Subcutaneous abdominal adipose tissue (tissue), 5 donors: ENCODE results near the gene RARRES2.
A peak's percentile ranks its signal among the peaks of the same experiment; 100 is the strongest.

ENCODE experiments used
- H3K27ac ChIP-seq: one replicate; pipeline ENCODE4 v1.7.0; 2013; ENCODE audit warnings: low read depth, mild to moderate bottlenecking, inconsistent platforms, low read length, moderate library complexity
- H3K27me3 ChIP-seq, 5 donors: one replicate each; pipeline ENCODE4 v1.7.0; 2013; ENCODE audit warnings: low read length in 5 of 5, inconsistent platforms in 1 of 5; ENCODE audit not compliant: control insufficient read depth in 5 of 5, insufficient read depth in 4 of 5
- H3K36me3 ChIP-seq, 5 donors: one replicate each; pipeline ENCODE4 v1.7.0; 2013; ENCODE audit warnings: low read length in 5 of 5; ENCODE audit not compliant: control insufficient read depth in 5 of 5, insufficient read depth in 5 of 5
- H3K4me1 ChIP-seq, 5 donors: one replicate each; pipeline ENCODE4 v1.7.0; 2013; ENCODE audit warnings: low read length in 5 of 5, mild to moderate bottlenecking in 3 of 5, moderate library complexity in 1 of 5; ENCODE audit not compliant: control insufficient read depth in 5 of 5, insufficient read depth in 5 of 5
- H3K4me3 ChIP-seq, 5 donors: one replicate each; pipeline ENCODE4 v1.7.0; 2013; ENCODE audit warnings: low read length in 5 of 5, low read depth in 1 of 5
- H3K9ac ChIP-seq, 5 donors: one replicate each; pipeline ENCODE4 v1.7.0; 2013; ENCODE audit warnings: low read length in 5 of 5, mild to moderate bottlenecking in 4 of 5, moderate library complexity in 3 of 5
- H3K9me3 ChIP-seq, 5 donors: one replicate each; pipeline ENCODE4 v1.7.0; 2013; ENCODE audit warnings: low read length in 5 of 5; ENCODE audit not compliant: control insufficient read depth in 5 of 5
- donor health status: healthy.
- donor health status: healthy.
- donor health status: healthy.
- donor health status: healthy.
- donor health status: healthy.

The RARRES2 gene

GRCh38 chr7:150361807-150362621 is 20.6 kb upstream of the RARRES2 start:
- Histone ChIP-seq H3K9ac (no peak overlapping the region), H3K9me3 (no peaks in the 10 kb centered on the region), H3K4me1 (peaks cover 2 to 32% (median 29%) of the 10 kb centered on the region in 5 donors), H3K27me3 (no peaks in the 10 kb centered on the region), H3K27ac (no peak overlapping the region), H3K36me3 (no peaks in the 10 kb centered on the region), H3K4me3 (no peak overlapping the region)

- Histone ChIP-seq H3K4me1 (peaks cover 2 to 37% (median 30%) of the 10 kb centered on the region in 5 donors), H3K27me3 (no peaks in the 10 kb centered on the region), H3K27ac (no peak overlapping the region), H3K4me3 (no peak overlapping the region), H3K36me3 (no peaks in the 10 kb centered on the region), H3K9ac (no peak overlapping the region), H3K9me3 (no peaks in the 10 kb centered on the region)
These were observed 20.0 kb upstream of the RARRES2 start for GRCh38 chr7:150361402-150361801.

DNA sequence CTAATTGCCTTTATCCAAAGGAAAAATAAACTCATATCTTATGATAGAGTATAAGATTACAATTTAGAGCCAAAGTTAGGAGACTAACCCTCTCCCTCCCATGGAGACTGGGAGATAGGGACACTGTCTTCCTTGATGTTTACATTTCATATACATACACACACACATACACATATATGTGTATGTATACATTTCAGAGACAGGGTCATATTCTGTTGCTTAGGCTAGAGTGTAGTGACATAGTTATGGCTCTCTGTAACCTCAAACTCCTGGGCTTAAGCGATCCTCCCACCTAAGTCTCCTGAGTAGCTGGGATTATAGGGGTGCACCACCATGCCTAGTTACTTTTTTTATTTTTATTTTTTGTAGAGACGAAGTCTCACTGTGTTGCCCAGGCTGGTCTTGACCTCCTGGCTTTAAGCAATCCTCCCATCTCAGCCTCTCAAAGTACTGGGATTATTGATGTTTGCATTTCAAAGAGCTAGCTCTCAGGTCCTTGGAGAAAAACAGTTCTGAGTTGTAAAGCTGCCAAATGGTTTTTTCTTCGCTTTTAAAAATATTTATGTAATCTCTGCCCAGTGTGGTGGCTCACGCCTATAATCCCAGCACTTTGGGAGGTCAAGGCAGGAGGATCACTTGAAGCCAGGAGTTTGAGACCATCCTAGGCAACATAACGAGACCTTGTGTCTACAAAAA is 19.1 kb upstream of the RARRES2 start:
- Histone ChIP-seq H3K4me1 (peaks cover 2 to 41% (median 30%) of the 10 kb centered on the region in 5 donors), H3K9me3 (no peaks in the 10 kb centered on the region), H3K4me3 (no peak overlapping the region), H3K9ac (no peak overlapping the region), H3K36me3 (no peaks in the 10 kb centered on the region), H3K27me3 (no peaks in the 10 kb centered on the region), H3K27ac (no peak overlapping the region)

DNA sequence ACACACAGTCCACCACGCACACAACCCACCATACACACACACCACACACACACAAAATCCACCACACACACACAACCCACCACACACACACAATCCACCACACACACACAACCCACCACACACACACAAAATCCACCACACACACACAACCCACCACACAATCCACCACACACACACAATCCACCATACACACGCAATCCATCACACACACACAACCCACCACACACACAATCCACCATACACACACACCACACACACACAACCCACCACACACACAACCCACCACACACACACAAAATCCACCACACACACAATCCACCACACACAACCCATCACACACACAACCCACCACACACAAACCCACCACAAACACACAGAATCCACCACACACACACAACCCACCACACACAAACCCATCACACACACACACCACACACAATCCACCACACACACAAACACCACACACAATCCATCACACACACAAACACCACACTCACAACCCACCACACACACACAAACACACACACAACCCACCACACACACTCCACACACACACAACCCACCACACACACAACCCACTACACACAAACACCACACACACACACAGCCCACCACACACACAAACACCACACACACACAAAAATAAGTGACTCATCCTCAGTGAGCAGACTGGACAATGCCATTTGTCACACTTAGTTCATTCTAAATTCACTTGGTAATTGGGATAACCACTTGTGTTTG is 18.4 kb upstream of the RARRES2 start:
- no peak overlapping the region for H3K4me3 ChIP-seq
- H3K9ac ChIP-seq: no peak overlapping the region
- H3K9me3 ChIP-seq: no peaks in the 10 kb centered on the region
- peaks cover 2 to 41% (median 30%) of the 10 kb centered on the region in 5 donors for H3K4me1 ChIP-seq
- H3K27me3 ChIP-seq: no peaks in the 10 kb centered on the region
- no peaks in the 10 kb centered on the region for H3K36me3 ChIP-seq
- no peak overlapping the region for H3K27ac ChIP-seq

GRCh38 chr7:150358988-150359621 is 17.7 kb upstream of the RARRES2 start:
- Histone ChIP-seq H3K27me3 (no peaks in the 10 kb centered on the region), H3K9me3 (no peaks in the 10 kb centered on the region), H3K27ac (no peak overlapping the region), H3K4me3 (no peak overlapping the region), H3K4me1 (peaks cover 2 to 38% (median 25%) of the 10 kb centered on the region in 5 donors), H3K36me3 (no peaks in the 10 kb centered on the region), H3K9ac (no peak overlapping the region)

- H3K4me1 ChIP-seq: peaks cover 2 to 31% (median 18%) of the 10 kb centered on the region in 5 donors
- H3K27me3 ChIP-seq: no peaks in the 10 kb centered on the region
- H3K36me3 ChIP-seq: no peaks in the 10 kb centered on the region
- H3K4me3 ChIP-seq: no peak overlapping the region
- no peak overlapping the region for H3K9ac ChIP-seq
- H3K27ac ChIP-seq: peak overlapping the region; percentile 84
- no peaks in the 10 kb centered on the region for H3K9me3 ChIP-seq
These were observed 17.0 kb upstream of the RARRES2 start for GRCh38 chr7:150358433-150358832.

- Histone ChIP-seq H3K4me1 (peaks cover 2 to 28% (median 16%) of the 10 kb centered on the region in 5 donors), H3K36me3 (no peaks in the 10 kb centered on the region), H3K27ac (peak overlapping the region; percentile 84)
These were observed 16.5 kb upstream of the RARRES2 start for GRCh38 chr7:150357771-150358427.

GRCh38 chr7:150357270-150357669 is 15.8 kb upstream of the RARRES2 start:
- Histone ChIP-seq H3K9ac (peak overlapping the region in 2 of 5 donors; percentile 45 to 49), H3K27ac (peak overlapping the region; percentile 84), H3K36me3 (no peaks in the 10 kb centered on the region), H3K9me3 (no peaks in the 10 kb centered on the region), H3K27me3 (no peaks in the 10 kb centered on the region), H3K4me1 (peaks cover 2 to 28% (median 16%) of the 10 kb centered on the region in 5 donors), H3K4me3 (no peak overlapping the region)

More at GRCh38 chr7:150357771-150358427, 16.5 kb upstream of the RARRES2 start:
- H3K9ac ChIP-seq: peak overlapping the region in 1 of 5 donors; percentile 49
- H3K9me3 ChIP-seq: no peaks in the 10 kb centered on the region
- H3K4me3 ChIP-seq: no peak overlapping the region
- H3K27me3 ChIP-seq: no peaks in the 10 kb centered on the region

GRCh38 chr7:150356265-150356897 is 15.0 kb upstream of the RARRES2 start:
- H3K9me3 ChIP-seq: no peaks in the 10 kb centered on the region
- peaks cover 2 to 30% (median 12%) of the 10 kb centered on the region in 5 donors for H3K4me1 ChIP-seq
- peak overlapping the region in 2 of 5 donors; percentile 22 to 26 for H3K9ac ChIP-seq
- no peaks in the 10 kb centered on the region for H3K36me3 ChIP-seq
- no peak overlapping the region for H3K4me3 ChIP-seq
- H3K27me3 ChIP-seq: no peaks in the 10 kb centered on the region
- H3K27ac ChIP-seq: peak overlapping the region; percentile 79
